Caco-2 (cell line): ENCODE measurements around the gene EHD4. TPM values are rescaled to one million over a fixed set of nuclear protein-coding genes. Genes with fewer than 3 reads are reported as not detected.

Experiments
- BruUV-seq: library from RNA; stranded (reverse); fragments of 400-500 nt; replicated peaks from 2 replicates; lab custom pipeline; 2021; lab: Mats Ljungman, UMichigan
- CTCF ChIA-PET: fragments of 300-600 bp; sonication (Branson Sonifier 250); formaldehyde crosslinking; loops from one replicate; lab custom pipeline; 2022; ENCODE audit warnings: antibody characterized with exemption; lab: Charles Lee
- POLR2A ChIA-PET: fragments of 300-600 bp; sonication (Branson Sonifier 250); formaldehyde crosslinking; loops from one replicate; lab custom pipeline; 2022; ENCODE audit warnings: antibody characterized with exemption; lab: Charles Lee
- DNase-seq, 2 experiments: peaks; one replicate each; pipeline versions ENCODE4 v3.0.0 to v3.0.0-alpha.2; 2020 to 2022
- H3K27me3 ChIP-seq: replicated peaks from 2 replicates; pipeline ENCODE4 v1.6.0; 2011; ENCODE audit warnings: low read length; ENCODE audit not compliant: control insufficient read depth, insufficient read depth
- H3K36me3 ChIP-seq: 2 replicates; pipeline ENCODE4 v1.5.1; 2011; ENCODE audit warnings: low read length; ENCODE audit not compliant: control insufficient read depth, insufficient read depth
- H3K4me1 ChIP-seq: fragments of 250-450 bp; sonication (Bioruptor Pico); 2 replicates; pipeline ENCODE4 v1.5.1; 2020; ENCODE audit warnings: mild to moderate bottlenecking
- H3K4me3 ChIP-seq: 2 replicates; pipeline ENCODE4 v1.5.1; 2011; ENCODE audit warnings: low read depth, mild to moderate bottlenecking, control low read depth, low read length
- H3K9me3 ChIP-seq: fragments of 250-450 bp; sonication (Bioruptor Pico); 2 replicates; pipeline ENCODE4 v1.5.1; 2020; ENCODE audit warnings: mild to moderate bottlenecking, moderate library complexity
- H3K27ac Mint-ChIP-seq: one replicate; pipeline ENCODE4 v1.8.0; 2022; ENCODE audit warnings: mixed read lengths; ENCODE audit not compliant: unreplicated experiment
- H3K27me3 Mint-ChIP-seq: one replicate; pipeline ENCODE4 v1.8.0; 2022; ENCODE audit warnings: mixed read lengths; ENCODE audit not compliant: insufficient read depth, unreplicated experiment
- H3K36me3 Mint-ChIP-seq: one replicate; pipeline ENCODE4 v1.8.0; 2022; ENCODE audit warnings: mild to moderate bottlenecking, mixed read lengths; ENCODE audit not compliant: insufficient read depth, unreplicated experiment
- H3K4me1 Mint-ChIP-seq: one replicate; pipeline ENCODE4 v1.8.0; 2022; ENCODE audit warnings: low read depth, mixed read lengths; ENCODE audit not compliant: unreplicated experiment
- H3K4me3 Mint-ChIP-seq: one replicate; pipeline ENCODE4 v1.8.0; 2022; ENCODE audit warnings: mild to moderate bottlenecking, moderate library complexity, mixed read lengths; ENCODE audit not compliant: unreplicated experiment
- H3K9me3 Mint-ChIP-seq: one replicate; pipeline ENCODE4 v1.8.0; 2022; ENCODE audit warnings: mixed read lengths; ENCODE audit not compliant: unreplicated experiment
- intact Hi-C: fragments of 100-400 bp; cut with micrococcal nuclease; formaldehyde crosslinking; loops from one replicate; pipeline ENCODE4 v1.10.0; 2022; ENCODE audit not compliant: unreplicated experiment
- total RNA-seq: library from RNA; stranded (reverse); gene quantifications from 2 replicates; pipeline ENCODE4 v1.2.3, GENCODE V29; 2022
- TF ChIP-seq, protein P1 (sequence below), 2 experiments: fragments of 200-600 bp in 1 of 2; IDR thresholded peaks; 1 replicate in 1 of 2; 2 replicates in 1 of 2; pipeline versions ENCODE4 v1.5.1 to v1.8.0; 2011 to 2022; ENCODE audit warnings: antibody characterized with exemption in 1 of 2, control low read depth in 1 of 2, inconsistent platforms in 1 of 2, low read depth in 1 of 2, low read length in 1 of 2, mild to moderate bottlenecking in 1 of 2, moderate library complexity in 1 of 2; ENCODE audit not compliant: insufficient read depth in 1 of 2, severe bottlenecking in 1 of 2, unreplicated experiment in 1 of 2

EHD4 gene
- total RNA-seq, 1 experiment from 2014 or later: 31.6 TPM

DNA sequence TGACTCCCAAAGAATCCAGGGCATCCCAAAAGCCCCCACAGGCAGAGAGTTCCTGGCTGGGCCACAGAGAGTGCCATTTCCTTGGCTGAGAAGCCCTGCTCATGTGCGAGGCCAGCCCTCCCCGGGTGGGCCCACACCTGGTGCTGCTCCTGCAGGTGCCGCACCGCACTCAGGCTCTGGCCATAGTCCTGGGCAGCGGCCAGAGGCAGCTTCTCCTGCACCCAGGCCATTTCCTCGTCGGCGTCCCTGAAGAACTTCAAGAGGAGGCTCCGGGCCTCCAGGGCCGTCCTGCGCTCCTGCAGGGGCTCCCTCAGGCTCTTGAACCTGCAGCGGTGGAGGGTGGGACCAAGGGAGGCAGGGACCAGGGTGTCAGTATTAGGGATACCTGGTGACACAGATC lies 115.6 kb downstream of the EHD4 start:
- no peak overlapping the region for H3K4me3 Mint-ChIP-seq
- H3K4me1 Mint-ChIP-seq: no peaks in the 10 kb centered on the region

DNA sequence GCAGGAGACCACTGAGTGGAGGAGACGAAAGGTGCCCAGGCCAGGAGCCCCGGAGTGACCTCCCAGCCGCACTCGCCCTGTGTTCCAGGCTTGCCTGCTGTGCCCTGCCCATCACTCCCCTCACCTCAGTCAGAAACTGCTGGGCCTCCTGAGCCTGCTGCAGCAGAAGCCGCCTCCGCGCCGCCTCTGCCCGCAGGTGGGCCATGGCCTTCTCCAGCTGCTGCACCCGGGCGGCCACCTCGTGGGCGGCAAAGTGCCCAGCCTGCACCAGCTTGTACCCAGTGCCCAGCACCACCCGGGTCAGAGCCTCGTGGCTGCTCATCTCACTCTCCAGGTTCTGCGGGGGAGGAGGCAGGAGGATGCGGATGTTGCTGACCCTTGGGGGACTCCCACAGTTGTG lies 116.1 kb downstream of the EHD4 start:
- intact Hi-C loops: no loop called here
- Mint-ChIP-seq H3K9me3 (no peaks in the 10 kb centered on the region), H3K27me3 (no peaks in the 10 kb centered on the region), H3K36me3 (peaks cover 6% of the 10 kb centered on the region), H3K27ac (no peak overlapping the region), H3K4me1 (no peaks in the 10 kb centered on the region), H3K4me3 (no peak overlapping the region)
- H3K4me3 ChIP-seq: no peak overlapping the region
- no peaks in the 10 kb centered on the region for H3K27me3 ChIP-seq
- H3K4me1 ChIP-seq: no peaks in the 10 kb centered on the region
- CTCF ChIA-PET: no interaction called here
- no peaks in the 10 kb centered on the region for H3K9me3 ChIP-seq
- POLR2A ChIA-PET: interaction anchor here (0.6 kb wide), 1 partner anchor 84 kb away, joined by 3 read pairs; no protein-coding TSS in a partner anchor
- TF ChIP-seq, protein P1, sequence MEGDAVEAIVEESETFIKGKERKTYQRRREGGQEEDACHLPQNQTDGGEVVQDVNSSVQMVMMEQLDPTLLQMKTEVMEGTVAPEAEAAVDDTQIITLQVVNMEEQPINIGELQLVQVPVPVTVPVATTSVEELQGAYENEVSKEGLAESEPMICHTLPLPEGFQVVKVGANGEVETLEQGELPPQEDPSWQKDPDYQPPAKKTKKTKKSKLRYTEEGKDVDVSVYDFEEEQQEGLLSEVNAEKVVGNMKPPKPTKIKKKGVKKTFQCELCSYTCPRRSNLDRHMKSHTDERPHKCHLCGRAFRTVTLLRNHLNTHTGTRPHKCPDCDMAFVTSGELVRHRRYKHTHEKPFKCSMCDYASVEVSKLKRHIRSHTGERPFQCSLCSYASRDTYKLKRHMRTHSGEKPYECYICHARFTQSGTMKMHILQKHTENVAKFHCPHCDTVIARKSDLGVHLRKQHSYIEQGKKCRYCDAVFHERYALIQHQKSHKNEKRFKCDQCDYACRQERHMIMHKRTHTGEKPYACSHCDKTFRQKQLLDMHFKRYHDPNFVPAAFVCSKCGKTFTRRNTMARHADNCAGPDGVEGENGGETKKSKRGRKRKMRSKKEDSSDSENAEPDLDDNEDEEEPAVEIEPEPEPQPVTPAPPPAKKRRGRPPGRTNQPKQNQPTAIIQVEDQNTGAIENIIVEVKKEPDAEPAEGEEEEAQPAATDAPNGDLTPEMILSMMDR (IDR thresholded peaks at IDR 0.05; ENCODE audit: insufficient read depth in 1 of 2, low read depth in 1 of 2, low read length in 1 of 2, severe bottlenecking in 1 of 2, unreplicated experiment in 1 of 2): no peak
- BruUV-seq: no TSS peak
- DNase-seq: no peak
- H3K36me3 ChIP-seq: no peaks in the 10 kb centered on the region

More for the DNA sequence above, 115.6 kb downstream of the EHD4 start:
- Mint-ChIP-seq H3K27me3 (no peaks in the 10 kb centered on the region), H3K9me3 (no peaks in the 10 kb centered on the region), H3K36me3 (peaks cover 6% of the 10 kb centered on the region), H3K27ac (no peak overlapping the region)
- no peak overlapping the region for H3K4me3 ChIP-seq
- POLR2A ChIA-PET: interaction anchor here (0.6 kb wide), 1 partner anchor 84 kb away, joined by 3 read pairs; no protein-coding TSS in a partner anchor
- no TSS peak for BruUV-seq
- TF ChIP-seq, protein P1 (IDR thresholded peaks at IDR 0.05; ENCODE audit: insufficient read depth in 1 of 2, low read depth in 1 of 2, low read length in 1 of 2, severe bottlenecking in 1 of 2, unreplicated experiment in 1 of 2): no peak
- DNase-seq: no peak
- no peaks in the 10 kb centered on the region for H3K36me3 ChIP-seq
- intact Hi-C loops: no loop called here
- no peaks in the 10 kb centered on the region for H3K27me3 ChIP-seq
- CTCF ChIA-PET: no interaction called here
- no peaks in the 10 kb centered on the region for H3K4me1 ChIP-seq
- no peaks in the 10 kb centered on the region for H3K9me3 ChIP-seq

DNA sequence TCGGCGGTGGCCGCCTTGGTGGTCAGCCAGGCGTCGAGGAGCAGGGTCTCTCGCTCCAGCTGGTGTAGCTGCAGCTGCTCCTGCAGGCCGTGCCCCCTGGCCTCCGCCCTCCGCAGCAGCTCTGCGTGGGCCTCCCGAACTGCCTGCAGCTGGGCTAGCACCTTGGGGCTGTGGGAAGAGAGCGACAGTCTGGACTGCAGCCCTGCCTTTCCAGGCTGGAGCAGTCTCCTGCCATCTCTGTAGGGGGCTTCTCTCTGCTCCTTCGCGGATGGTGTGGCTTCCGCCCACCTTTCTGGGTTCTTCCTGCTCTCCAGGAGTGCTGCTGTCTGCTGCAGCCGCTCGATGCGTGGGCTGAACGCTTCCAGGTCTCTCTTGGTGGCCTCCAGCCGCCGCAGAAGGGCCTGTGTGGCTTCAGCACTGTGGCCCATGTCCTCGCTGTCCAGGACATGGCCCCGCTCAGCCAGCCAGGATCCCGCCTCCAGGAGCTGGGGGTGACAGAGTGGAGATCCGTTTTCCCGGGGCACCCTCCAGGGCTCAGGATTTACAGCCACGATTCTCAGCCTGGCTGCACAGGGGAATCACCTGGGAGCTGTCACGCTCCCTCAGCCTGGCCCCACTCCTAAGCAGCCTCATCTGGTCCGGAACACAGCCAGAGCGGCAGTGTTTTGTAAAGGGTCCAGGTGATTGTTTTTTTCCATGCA lies 116.9 kb downstream of the EHD4 start:
- H3K4me3 ChIP-seq: no peak overlapping the region
- Mint-ChIP-seq H3K4me3 (no peak overlapping the region), H3K27ac (peak overlapping the region; percentile 19), H3K36me3 (peaks cover 8% of the 10 kb centered on the region), H3K4me1 (no peaks in the 10 kb centered on the region), H3K27me3 (no peaks in the 10 kb centered on the region), H3K9me3 (no peaks in the 10 kb centered on the region)
- H3K4me1 ChIP-seq: no peaks in the 10 kb centered on the region
- POLR2A ChIA-PET: no interaction called here
- H3K27me3 ChIP-seq: no peaks in the 10 kb centered on the region
- no peaks in the 10 kb centered on the region for H3K36me3 ChIP-seq
- TF ChIP-seq, protein P1 (IDR thresholded peaks at IDR 0.05; ENCODE audit: insufficient read depth in 1 of 2, low read depth in 1 of 2, low read length in 1 of 2, severe bottlenecking in 1 of 2, unreplicated experiment in 1 of 2): no peak
- DNase-seq: no peak
- CTCF ChIA-PET: interaction anchor here (1.6 kb wide), 1 partner anchor 49 kb away, joined by 5 read pairs; no protein-coding TSS in a partner anchor
- no TSS peak for BruUV-seq
- H3K9me3 ChIP-seq: no peaks in the 10 kb centered on the region
- intact Hi-C loops: no loop called here
